Measurements from ENCODE around the gene CEMIP.
"Not testable (repeated sequence)": the region's sequence is repeated elsewhere in the genome, so short reads cannot be mapped to it uniquely, and the experiment has no call there.

Gene CEMIP

DNA sequence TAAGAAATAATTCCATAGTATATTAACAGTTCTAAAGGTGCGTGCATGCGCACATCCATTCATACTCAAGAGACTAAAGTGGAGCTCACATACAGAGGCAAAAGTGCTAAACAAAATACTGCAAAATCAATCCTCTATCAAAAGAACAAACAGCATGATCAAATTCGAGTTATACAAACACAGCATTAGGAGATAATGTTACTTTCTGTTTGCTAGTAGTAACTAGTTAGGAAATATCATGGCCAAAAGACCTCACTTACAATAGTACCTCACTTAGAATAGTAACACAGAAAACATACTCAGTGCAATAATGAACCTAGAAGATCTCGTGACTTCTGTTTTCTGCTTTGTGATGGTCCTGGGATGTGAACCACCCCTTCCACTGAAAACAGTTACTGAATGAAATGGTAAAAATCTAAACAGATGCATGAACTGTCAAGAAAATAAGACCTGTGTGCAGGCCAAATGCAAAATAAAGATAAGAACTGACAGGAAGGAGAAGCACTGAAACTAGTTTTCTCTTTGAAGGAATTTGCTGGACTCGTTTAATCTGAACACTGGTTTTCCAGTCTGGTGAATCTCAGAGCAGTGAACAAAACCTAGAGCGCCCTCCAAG lies 20.9 kb upstream of the CEMIP start:
- no peak for DNase-seq (ENCODE audit: low read depth in 2 of 2)

DNA sequence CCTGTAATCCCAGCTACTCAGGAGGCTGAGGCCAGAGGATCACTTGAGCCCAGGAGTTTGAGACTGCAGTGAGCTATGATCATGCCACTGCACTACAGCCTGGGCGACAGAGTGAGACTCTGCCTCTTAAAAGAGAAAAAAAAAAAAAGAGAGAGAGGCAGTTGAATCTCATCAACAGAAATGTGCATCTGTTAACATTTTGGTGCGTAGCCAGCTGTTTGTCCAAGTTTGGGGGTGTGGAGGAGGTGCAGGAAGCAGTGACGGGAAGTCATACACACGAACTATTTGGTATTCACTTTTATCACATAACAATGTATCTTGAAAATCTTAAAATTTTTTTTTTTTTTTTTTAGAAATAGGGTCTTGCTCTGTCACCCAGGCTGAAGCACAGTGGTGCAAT lies 18.2 kb upstream of the CEMIP start:
- DNase-seq (ENCODE audit: low read depth in 2 of 2) = no peak

DNA sequence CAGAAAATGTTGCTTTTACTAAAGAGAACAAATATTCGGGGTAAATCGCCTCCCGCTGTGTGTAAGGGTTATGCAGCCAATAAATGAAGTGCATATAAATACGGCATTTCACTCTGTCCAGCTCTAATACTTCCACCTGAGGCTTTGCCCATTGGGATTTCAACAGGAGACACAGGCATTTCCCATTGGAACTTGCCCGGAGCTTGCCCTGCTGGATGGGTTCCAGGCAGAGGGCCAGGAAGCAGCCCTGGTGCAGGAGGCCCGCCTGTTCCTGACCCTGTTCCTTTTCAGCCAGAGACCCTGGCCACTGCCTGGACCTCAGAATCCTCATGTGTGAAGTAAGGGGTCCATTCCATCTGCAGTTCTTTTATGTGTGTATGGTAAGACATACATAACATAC lies 17.4 kb upstream of the CEMIP start:
- DNase-seq (ENCODE audit: low read depth in 2 of 2) = no peak

DNA sequence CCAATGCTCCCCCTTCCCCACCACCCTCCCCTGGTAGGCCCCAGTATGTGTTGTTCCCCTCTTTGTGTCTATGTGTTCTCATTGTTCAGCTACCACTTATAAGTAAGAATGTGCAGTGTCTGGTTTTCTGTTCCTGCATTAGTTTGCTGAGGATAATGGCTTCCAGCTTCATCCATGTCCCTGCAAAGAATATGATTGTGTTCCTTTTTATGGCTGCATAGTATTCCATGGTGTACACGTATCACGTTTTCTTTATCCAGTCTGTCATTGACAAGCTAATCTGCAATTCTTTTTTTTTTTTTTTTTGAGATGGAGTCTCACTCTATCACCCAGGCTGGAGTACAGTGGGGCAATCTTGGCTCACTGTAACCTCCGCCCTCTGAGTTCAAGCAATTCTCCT lies 15.9 kb upstream of the CEMIP start:
- not testable (repeated sequence) for DNase-seq (ENCODE audit: low read depth in 2 of 2)

DNA sequence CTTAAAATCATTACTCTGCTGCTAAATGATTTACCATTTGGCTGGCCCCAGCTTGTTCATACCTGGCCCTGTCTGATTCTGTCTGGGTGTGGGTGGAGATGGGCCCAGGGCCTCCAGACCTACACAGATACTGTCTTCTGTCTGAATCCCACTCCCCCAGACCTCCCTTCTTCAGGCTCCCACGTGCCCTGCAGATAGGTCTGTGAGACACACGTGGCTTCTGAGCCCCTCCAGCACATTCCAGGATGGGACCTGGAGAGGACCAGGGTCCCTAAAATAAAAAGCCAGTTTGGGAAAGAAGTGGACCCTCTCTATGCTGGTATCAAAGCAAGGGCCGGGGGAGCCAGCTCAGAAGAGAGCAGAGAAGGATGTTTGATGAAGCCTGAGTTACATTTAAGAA lies 14.6 kb upstream of the CEMIP start:
- DNase-seq (ENCODE audit: low read depth in 2 of 2) = no peak

DNA sequence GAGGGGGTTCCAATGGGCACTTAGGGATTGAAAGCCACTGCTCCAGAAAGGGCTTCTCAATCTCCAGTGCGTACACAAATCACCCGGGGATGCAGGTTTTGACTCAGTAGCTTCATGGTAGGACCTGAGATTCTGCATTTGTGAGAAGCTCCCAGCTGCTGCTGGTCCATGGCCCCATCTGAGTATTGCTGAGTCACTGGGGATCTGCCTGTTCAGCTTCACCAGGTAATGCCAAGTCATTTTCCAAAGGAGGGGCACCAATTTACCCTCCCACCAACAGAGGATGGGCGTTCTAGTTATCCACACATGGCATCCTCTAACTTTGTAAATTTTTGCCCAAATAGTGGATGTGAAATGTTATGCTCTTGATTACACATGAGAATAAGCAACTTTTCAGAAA lies 12.9 kb upstream of the CEMIP start:
- DNase-seq (ENCODE audit: low read depth in 2 of 2) = no peak

DNA sequence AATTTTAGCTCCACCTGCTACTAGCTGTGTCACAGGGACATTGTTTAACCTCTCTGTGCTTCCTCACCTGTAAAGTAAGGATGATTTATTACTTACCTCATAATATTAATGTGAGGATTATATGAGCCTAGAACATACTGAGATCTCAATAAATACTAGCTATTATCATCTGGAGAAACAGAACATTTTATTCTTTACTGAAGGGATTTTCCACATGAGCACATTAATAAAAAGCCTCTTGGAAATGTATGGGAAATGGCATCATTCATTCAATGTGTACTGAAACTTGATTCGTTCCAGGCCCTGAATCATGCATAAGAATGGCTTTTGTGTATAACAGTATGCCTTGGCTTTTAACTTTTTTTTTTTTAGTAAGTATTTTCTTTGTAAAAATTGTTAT lies 11.0 kb upstream of the CEMIP start:
- no peak for DNase-seq (ENCODE audit: low read depth in 2 of 2)

DNA sequence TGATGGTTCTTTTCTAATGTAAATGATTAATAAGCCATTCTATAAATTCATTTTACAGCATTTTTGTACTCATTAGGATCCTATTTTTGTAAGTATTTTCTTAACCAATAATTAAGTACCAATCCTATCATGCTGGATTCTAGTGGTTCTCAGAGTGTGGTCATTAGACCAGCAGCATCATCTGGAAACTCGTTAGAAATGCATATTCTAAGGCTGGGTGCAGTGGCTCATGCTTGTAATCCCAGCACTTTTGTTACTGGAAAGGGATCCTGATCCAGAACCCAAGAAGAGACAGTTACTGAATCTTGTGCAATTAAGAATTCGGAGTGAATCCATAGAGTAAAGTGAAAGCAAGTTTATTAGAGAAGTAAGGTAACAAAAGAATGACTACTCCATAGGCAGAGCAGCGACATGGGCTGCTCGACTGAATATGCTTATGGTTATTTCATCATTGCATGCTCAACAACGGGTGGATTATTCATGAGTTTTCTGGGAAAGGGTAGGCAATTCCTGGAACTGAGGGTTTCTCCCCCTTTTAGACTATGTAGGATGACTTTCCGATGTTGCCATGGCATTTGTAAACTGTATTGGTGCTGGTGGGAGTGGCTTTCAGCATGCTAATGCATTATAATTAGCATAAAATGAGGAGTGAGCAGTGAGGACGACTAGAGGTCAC lies 9.9 kb upstream of the CEMIP start:
- no peak for DNase-seq (ENCODE audit: low read depth in 2 of 2)

DNA sequence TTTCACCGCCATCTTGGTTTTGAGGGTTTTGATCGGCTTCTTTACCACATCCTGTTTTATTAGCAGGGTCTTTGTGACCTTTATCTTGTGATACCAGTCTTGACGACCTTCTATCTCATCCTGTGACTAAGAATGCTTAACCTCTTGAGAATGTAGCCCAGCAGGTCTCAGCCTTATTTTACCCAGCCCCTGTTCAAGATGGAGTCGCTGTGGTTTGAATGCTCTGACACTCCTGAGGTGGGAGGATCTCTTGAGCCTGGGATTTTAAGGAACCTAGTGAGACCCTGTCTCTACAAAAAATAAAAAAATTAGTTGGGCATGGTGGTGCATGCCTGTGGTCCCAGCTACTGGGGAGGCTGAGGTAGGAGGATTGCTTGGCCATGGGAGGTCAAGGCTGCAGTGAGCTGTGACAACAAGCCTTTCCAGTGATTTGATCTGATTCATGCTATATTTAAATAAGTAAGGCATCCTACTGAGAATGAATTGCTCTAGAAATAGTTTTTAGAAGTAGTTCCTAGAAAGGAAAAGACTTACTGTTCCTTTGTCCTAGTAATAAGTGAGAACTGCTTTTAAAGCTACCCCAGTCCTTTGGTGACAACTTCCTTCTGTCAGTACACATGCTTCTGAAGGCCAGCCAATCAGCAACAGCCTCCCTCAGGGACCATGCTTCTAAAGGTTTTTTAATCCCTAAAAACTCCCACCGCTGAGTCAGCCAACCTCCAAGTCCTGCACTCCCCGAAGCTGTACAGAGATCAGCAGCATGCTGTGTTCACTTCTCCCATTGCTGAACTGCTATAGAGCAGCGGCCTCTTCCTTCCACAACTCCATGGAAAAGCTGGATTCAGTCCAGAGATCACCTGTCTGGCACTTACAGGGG lies 9.1 kb upstream of the CEMIP start:
- no peak for DNase-seq (ENCODE audit: low read depth in 2 of 2)

DNA sequence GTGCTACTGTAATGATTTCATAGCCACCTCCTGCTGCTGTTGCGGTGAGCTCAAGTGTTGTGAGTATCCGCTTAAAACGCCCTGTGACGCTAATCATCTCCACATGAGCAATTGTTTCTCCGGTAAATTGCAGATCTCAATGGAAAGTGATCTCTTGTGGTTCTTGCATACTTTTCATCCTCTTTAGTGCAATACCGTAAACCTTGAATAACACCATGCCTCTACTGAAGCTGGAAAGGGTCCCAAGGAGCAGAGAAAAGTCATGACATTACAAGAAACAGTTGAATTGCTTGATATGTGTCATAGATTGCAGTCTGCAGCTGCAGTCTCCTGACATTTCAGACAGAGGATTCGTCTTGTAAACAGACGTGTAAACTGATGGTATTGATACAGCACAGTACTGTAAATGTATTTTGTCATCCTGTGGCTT lies 6.0 kb upstream of the CEMIP start:
- DNase-seq (ENCODE audit: low read depth in 2 of 2) = no peak

DNA sequence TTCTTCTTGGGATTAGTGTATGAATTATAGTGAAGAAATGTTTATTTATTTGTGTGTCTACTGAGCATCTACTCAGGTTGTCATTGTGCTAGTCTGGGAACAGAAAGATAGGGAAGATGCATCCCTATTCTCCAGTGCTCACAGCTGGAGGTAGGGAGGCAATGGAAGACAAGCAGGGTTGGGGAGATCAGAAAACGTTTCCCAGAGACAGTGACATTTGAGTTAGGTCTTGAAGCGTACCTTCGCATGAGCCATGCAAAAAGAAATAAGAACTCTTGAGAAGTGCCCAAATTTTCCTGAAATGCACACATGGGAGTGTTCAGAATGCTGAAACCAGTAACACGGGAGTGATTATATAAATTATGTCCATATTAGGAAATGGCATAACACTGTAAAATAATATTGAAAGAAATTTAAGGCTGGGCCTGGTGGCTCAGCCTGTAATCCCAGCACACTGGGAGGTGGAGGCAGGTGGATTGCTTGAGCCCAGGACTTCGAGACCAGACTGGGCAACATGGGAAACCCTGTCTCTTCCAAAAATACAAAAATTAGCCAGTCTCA lies 5.3 kb upstream of the CEMIP start:
- DNase-seq (ENCODE audit: low read depth in 2 of 2) = no peak

DNA sequence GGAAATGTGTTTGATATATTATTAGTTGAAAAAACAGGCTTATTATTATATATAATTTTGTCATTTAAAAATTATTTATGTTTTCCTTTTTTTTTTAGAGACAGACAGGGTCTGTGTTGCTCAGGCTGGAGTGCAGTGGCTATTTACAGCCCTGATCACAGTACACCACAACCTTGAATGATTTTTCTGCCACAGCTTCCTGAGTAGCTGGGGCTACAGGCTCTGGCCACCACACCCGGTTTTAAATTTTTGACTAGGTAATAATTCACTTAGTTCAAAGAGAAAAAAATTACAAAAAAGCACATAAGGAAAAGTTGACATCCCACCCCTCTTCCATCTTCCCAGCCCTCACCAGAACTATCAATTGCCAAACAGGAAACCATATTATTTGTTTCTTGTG lies 4.7 kb upstream of the CEMIP start:
- DNase-seq (ENCODE audit: low read depth in 2 of 2) = no peak

DNA sequence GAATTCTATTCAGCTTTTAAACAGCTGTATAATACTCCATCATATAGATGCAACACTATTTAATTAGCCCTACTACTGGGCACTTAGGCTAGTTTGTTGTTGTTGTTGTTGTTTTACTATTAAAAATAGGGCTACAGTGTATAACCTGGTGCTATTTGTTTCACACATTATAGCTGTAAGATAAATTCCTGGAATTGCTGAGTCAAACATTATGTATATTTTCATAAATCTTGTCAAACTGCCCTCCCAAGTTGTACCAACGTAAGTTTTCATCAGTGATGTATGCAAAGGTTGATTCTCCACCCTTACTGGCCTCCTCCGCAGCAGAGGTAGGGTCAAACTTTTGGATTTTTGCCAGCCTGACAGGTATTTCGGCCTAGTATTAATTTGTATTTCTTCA lies 3.8 kb upstream of the CEMIP start:
- no peak for DNase-seq (ENCODE audit: low read depth in 2 of 2)

DNA sequence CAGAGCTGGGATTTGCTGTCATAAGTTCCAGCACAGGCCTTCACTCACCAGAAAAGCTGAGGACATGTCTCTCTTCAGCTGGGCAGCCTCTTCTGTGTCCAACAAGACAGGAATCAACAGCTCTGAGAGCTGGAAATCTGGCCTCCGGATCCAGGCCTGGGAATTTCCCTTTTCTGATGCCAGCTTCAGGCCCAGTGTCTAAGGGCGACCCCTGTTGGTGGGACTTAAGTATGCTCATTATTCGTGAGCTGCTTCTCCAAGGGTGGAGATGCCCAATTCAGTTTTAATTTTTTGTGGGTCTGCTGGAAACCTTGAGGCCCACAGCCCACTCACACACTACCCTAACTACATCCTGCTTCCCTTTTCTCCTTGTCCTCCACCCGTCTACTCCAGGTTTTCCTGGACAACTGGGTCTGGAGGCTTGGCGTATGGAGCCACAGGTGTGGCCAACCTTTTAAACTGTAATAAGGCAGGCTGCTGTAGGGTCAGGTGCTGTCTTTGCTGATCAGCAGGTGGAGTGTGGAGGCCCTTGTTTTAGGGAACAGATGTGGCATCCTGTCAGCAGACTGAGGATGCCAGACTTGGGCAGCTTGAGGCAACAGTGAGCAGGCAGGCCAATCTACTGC lies 2.6 kb upstream of the CEMIP start:
- peak; percentile 25 to 50 for DNase-seq (ENCODE audit: low read depth in 2 of 2)

DNA sequence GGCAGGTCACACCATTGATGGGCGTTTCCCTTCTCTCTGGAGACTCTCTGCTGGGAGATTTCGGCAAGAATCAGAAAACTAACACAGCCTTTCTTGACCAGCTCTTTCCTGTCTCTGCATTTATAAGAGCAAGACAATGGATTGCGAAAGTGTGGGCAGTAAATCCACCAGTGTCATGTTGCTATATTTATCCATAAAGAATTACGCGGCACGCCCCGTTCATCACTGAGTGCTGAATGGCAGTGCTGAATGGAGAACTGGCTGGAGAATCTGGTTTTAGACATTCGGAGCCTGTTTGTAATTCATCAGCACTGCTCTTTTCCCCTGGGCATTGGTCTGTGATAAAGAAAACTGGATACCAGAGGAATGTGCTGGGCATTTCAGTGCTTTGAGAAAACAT lies 2.0 kb upstream of the CEMIP start:
- DNase-seq (ENCODE audit: low read depth in 2 of 2) = no peak

DNA sequence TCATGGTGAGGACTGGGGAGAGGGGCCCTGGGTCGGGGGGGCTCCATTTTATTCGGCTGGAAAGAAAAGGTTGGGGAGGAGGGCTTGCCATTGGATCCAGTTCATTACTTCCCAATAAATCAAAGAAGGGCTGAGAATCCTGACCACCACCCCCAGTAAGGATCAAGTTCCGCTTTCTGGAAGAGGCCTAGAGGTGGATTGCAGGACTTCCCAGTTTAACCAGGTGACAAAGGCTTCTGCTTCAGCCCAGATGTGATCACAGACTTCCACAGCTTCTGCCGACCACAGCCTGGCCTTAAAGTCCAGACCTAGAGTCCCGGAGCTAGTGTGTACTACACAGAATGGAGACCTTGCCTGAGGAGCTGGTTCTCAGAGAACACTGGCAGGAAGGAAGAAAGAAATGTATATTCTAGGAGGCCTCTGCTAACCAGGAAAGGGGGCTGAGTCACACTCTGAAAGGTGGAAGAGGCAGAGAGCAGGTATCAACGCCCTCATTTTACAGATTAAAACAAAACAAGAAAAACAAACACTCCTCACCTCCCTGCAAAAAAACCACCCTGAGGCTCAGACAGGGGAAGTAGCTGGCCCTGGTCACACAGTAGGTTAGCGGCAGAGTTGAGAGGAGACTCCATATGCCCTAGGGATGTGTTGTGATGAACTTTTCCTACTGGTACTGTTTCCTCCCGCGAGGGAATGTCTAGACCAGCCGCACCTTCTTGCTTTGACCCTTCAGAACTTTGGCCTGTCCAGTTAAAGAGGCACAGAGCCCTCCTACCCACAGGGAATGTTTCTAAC lies 1.1 kb upstream of the CEMIP start:
- no peak for DNase-seq (ENCODE audit: low read depth in 2 of 2)

DNA sequence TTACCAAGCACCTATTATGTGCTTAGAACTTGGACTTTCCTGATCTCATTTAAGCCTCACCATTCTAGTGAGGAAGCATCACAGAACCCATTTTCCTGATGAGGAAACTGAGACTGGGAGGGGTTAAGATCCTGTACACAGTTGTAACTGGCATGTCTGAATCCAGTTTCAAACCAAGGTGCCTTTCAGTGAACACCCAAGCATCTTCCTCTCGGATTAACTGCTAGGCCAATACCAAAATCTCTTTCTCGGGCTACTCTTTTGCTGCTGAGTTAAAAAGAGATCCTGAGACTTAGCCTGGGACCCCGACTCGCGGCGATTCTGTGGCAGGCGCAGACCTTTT lies 578 bp upstream of the CEMIP start:
- no peak for DNase-seq (ENCODE audit: low read depth in 2 of 2)

DNA sequence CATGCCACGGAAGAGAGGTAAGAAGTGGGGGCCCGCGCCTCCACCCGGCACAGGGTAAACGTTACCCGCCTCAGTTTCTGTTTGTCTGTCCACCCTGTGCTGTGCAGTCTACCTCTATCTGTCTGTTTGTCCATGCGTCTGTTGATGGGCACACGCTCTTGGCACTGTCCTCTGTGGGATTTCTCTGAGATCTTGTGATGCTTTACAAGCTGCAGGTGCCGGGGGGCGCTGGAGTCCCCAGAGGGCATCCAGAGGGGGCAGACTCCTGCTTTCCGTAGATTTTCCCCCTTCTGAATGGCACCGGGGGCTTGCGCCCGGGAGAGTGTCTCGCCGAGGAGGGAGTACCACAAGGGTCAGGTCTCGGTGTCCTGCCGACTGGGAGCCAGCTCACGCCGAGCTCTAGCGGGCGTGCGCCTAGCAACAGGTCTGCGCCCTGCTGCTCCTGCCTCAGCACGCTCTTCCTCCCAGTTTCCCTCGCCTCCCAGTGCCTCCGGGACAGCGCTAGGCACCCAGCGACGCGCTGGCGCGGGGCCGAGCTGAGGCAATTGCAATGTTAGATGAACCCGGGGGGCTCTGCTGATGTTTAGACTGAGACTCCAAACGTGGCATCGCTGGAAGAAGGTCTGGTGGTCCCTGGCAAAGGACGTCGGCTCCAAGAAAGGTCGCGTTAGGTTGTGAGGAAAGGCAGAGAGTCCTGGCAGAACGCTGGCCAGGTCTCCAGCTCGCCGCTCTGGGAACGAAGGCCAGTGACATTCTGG lies 667 bp downstream of the CEMIP start:
- no peak for DNase-seq (ENCODE audit: low read depth in 2 of 2)

DNA sequence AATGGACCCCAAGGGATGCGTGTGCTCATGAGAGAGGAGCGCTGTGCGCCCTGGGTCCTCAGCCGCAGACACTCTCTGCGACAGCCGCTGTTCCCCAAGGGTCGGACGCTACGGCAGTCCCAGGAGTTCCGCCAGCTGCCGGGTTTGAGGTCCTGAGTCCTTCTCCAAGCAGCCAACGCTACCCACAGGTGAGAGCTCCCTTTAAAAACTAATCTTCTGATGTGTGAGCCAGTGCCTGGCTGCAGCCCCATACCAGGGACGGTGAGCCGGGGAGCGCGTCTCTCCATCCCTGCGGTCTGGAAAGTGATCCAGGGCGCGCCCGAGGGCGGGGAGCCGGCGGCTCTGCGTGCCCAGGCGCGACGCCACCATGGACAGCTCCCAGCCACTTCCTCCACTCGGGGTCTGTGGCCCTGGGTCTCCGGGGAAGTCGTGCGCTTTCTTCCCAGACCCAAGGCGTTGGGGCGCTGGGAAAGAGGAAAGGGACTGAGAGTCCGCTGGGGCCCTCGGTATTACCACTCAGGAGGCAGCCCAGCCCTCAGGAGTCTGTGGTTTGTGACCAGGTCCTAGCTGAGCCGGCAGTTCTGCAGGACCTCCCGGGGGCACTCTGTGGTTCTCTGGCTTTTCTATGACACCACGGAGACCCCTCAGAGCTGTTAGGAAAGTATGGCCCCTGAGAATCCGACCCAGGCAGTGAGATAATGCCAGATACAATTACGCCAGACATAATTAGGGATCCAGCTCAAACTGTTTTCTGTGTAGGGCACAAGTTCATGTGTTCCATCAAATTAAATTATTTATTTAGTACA lies 1.4 kb downstream of the CEMIP start:
- no peak for DNase-seq (ENCODE audit: low read depth in 2 of 2)

DNA sequence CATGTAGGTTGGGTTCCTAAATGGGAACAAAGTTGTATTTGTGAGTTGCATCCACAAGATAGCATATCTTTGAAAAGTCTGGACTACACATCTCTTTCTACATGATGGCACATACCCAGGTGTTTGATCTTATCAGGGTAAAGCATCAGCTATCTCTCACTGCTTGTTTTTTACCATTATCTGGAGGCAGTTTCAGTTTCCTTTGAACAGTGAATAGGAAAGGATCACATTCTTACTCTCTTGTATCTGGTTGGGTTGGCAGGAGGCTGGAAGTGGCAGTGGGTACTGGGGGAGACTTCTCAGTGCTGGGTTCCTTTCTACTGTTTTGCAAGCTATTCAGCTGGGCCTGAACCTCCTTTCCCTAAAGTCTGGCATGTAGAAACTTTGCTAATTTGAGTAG lies 4.1 kb downstream of the CEMIP start:
- no peak for DNase-seq (ENCODE audit: low read depth in 2 of 2)

All from stimulated activated CD8-positive, alpha-beta memory T cell treated with anti-CD3 and anti-CD28 coated beads, Interleukin-2, amount 100 ng/mL, for 48 hours (primary cell).